Islet of Langerhans (tissue), 1 donor: Measurements from ENCODE around the gene C9orf72.

Experiments
- FAIRE-seq: peaks from one replicate; lab custom pipeline; 2011; peaks lifted over from hg19 to GRCh38; lab: Jason Lieb, UNC

Gene C9orf72

DNA sequence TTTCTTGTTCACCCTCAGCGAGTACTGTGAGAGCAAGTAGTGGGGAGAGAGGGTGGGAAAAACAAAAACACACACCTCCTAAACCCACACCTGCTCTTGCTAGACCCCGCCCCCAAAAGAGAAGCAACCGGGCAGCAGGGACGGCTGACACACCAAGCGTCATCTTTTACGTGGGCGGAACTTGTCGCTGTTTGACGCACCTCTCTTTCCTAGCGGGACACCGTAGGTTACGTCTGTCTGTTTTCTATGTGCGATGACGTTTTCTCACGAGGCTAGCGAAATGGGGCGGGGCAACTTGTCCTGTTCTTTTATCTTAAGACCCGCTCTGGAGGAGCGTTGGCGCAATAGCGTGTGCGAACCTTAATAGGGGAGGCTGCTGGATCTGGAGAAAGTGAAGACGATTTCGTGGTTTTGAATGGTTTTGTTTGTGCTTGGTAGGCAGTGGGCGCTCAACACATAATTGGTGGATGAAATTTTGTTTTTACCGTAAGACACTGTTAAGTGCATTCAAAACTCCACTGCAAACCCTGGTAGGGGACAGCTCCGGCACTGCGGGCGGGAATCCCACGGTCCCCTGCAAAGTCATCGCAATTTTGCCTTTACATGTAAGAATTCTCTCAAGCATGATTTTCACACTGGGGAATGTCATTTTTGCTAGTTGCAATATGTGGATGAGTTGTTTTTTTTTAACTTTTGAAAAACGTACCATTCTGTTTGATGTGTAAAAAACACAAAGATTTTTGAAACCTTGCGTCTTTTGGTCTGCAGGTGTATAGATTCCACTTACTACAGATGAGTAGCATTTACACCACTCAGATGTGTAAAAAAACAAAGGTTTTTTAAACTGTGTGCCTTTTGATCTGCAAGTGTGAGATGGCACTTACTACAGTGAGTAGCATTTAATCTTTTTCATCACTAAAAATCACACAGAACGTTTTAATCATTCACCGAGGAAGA, 631 bp upstream of the C9orf72 start:
- FAIRE-seq = peak; percentile 94

DNA sequence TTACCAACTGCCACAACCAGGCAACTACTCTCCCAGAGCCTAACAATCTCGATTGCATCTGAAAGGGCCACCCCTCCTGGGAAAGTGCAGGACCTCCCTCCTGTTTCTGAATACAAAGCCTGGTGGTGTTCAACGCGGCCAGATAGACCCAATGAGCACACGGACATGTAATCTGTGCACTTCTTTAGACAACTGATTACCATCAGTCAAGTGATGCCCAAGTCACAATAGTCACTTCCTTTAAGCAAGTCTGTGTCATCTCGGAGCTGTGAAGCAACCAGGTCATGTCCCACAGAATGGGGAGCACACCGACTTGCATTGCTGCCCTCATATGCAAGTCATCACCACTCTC, 739 bp downstream of the C9orf72 start:
- FAIRE-seq = no peak

DNA sequence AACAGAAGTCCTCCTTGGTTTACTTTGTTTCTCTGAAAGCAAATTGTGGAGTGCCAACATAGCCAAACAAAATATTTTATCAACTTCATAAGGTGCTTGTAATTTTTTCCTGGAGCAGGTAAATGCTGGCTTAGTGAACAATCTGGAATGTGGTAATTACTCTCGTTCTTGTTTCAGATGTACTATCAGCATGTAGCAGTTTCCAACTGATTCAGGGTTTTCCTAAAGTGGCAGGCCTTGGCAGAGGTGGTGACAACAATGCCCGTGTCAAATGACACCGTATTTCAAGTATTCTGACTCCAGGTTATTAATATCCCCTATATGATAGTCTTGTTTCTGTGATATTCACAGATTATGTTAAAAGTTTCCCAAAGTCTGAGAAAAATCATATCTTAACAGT, 1.2 kb downstream of the C9orf72 start:
- FAIRE-seq = no peak

DNA sequence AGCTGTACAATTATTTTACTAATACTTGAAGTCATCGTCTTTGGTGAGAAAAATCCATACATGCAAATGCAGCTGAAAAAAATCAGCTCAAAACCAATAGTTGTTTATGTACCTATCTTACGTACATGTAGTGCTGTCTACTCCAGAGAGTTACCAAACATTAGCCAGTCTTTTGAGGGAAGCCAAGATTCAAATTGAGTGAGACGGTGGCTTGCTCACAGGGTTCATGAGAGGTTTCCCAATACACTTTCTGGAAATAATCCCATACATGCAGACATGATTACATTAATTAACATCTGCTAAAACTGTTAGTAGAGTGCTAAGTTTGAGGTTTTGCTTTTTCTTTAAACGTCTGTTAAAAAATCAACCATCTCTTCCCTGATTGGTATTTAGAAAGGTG, 2.3 kb downstream of the C9orf72 start:
- no peak for FAIRE-seq

DNA sequence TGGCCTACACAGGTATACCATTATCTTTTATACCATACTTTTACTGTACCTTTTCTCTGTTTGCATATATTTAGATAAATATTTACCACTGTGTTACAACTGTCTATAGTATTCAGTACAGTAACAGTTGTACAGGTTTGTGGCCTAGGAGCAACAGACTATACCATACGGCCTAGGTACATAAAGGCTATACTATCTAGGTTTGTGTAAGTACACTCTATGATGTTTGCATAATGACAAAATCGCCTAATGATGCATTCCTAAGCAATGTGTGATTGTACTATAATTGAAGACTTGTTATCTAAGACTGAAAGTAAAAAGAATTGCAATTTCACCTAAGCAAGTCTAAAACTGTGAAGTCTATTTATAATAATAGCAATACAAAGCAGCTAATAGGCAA, 3.9 kb downstream of the C9orf72 start:
- FAIRE-seq = no peak

DNA sequence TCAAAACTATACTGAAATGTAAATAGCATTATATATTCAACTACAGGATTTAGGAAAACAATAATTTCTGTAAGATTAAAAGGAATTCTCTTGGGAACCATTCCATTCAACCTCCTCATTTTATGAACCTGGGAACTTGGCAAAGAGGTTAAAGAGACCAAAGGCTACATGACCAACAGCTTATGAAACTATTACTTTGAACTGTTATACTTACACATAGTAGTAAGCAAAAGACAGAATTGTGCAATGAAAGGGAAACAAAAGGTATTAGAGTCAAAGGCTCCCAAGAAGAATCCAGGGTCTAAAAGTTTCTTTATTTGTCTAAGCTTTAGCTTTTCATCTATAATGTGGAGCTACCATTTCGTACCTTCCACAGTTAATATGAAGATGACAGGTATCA, 7.2 kb downstream of the C9orf72 start:
- FAIRE-seq = no peak

DNA sequence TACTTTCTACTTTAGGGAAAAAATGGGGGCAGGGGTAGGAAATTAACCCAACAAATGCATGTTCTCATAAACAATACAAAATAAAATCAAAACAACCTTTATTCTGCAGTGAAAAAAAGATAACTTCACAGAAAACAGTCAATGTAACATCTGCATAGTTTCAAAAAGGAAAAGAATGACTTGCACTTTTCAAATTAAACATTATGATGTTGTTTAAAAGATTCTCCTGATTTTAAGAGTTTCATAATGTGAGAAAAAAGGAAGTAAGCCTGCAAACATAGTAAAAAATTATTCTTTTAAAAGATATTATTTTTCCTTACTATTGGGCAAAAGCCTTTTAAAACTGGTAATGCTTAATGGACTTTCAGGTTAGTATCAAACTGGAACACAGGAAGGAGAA, 7.6 kb downstream of the C9orf72 start:
- FAIRE-seq = no peak

DNA sequence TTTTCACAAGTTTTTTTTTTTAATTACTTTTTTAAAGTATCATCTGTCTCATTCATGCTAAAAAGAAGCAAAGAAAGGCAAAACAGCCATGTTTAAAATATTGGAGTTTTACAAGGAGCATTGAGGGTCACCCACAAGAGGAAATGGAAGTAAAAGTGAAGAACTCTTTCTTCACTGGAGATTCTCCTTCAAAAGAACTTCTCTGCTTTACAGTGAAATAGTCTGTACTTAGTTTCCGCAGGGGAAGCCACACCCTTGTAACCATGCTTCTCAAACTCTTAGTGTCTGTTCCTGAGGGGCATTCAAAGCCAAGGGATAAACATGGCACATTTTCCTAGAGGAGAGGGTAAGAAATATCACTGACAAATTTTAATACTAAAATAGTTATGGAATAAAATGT, 8.6 kb downstream of the C9orf72 start:
- FAIRE-seq = no peak

DNA sequence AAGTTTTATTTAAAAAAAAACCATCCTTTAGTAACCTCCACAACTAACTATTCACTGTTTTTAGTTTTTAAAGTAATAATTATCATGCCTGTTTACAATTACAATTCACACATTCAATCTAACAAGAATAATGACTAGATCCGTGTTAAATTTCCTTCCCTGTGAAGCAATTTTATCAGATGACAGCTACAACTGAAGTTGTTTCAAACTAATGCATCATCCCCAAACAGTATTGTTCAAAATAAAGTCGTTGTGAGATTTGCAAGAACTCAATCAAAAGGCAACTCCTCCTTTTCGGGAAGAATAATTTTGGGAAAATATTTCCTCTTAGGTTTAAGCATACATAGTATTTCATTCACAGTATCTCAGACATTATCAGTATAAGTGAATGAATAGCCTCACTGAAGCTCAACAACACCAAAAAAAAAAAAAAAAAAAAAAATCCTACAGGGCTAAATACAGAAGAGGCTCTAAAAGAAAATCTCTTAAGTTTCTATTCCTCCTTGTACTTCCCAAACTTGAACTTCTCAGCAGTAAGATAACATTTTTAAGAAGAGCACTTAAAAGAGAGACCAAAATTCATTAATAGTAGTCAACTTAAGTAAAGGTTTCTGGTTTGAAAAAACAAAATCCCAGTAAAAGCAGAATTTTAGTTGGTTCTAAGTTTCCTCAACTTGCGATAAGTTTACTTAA, 9.4 kb downstream of the C9orf72 start:
- peak; percentile 43 for FAIRE-seq

DNA sequence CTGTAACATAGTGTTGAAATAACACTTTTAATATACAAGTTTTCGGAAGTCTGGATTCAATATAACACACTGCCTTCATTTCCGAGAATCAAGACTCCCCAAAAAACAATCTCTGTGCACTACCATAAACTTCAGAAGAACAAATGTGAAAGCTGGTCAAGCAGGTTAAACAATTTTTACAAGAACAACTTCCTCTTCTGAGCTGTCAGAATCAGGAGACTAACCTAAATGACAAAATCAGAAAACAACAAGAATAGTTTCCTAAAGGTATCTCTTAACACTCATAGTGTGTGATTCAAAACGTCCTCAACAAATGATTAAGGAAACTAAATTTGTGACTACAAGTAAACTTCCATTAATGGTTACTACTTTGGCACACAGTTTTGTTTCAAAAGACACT, 11.6 kb downstream of the C9orf72 start:
- no peak for FAIRE-seq

DNA sequence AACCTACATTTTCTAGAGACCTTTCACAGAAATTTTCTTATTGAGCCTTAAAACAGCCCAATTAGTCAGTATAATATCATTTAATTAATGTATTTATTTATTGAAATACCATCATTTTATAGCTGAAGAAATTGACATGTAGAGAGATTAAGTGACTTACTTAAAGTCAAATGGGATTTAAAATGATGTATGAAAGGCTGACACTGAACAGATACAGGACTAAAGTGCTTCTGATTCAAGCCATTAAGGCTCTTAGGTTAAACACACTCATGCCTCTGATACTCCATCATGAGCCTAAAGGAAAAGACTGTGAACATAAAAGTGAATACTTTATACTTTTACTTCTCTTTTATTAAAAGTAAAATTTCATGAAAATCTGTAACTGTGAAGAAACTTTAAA, 12.8 kb downstream of the C9orf72 start:
- no peak for FAIRE-seq

DNA sequence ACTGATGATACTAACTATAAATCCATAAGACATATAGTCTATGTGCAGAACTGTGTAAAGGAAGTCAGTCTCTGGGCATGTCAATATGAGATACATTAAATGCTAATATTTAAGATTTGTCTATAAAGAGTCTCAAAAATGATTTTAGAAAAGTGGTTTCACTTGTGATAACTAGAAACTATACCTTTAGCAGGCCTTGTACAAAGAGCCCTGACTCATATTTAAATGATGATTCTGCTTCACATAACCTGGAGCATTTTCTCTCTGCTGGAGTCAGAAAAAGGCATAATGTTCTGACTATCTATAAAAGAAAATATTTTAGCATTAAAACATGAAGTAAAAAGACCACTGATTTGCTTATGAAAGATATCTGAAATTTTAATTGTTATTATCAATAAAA, 15.0 kb downstream of the C9orf72 start:
- FAIRE-seq = peak; percentile 74

DNA sequence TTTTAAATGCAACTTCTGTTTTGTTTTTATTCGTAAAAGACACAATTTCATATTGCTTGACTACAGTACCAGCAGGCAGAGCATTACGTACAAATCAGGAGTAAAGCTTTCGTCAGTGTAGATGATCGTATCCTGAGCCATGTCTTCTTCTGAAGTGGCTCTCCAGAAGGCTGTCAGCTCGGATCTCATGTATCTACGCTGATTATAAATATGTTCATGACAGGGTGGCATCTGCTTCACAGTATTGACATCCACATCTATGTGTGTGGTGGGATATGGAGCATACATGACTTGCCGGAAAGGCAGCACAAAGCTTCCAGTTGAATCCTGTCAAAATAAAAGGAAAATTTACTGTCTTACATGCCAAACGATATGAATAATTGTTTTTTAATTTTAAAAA, 16.8 kb downstream of the C9orf72 start:
- no peak for FAIRE-seq

DNA sequence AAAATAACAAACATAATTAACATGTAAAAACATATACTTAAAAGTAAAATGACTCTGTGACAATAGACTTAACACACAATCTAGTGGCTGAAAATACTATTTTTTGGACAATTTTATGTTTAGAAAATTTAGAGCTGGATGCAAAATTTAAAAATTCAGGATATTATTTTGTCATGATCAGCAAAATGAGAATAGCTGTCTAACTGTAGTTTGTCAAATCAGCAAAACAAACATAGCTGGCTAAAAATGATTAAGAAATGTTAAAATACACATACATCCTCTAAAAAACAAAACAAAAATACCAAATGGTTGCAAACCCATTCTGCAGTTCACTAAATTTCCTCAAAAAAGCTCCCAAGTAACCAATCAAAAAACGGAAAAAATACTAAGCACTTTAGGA, 18.6 kb downstream of the C9orf72 start:
- peak; percentile 93 for FAIRE-seq

DNA sequence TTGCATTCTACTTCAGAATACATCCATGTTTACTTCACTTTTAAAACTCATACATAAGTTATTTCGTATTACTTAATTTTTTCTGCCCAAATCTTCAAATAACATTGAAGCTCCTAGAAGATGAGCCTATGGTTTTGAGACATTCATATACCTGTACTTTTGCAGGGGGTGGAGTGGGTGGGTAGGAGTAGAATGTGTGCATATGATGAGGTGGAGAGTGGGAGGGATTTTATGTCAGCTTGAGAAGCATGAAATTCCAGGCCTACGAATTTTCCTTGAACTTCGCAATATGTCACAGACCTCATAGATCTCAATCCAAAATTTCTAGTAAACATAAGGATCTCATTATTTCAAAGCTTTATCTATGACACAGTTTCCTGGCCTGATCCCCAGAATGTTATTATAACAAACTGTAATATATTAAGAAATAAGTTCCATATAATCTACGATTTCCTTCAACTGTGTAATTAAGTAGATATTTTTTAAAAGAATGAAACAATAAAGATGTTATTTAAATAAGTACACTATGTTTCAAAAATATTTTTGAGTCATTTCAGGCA, 24.0 kb downstream of the C9orf72 start:
- FAIRE-seq = no peak

DNA sequence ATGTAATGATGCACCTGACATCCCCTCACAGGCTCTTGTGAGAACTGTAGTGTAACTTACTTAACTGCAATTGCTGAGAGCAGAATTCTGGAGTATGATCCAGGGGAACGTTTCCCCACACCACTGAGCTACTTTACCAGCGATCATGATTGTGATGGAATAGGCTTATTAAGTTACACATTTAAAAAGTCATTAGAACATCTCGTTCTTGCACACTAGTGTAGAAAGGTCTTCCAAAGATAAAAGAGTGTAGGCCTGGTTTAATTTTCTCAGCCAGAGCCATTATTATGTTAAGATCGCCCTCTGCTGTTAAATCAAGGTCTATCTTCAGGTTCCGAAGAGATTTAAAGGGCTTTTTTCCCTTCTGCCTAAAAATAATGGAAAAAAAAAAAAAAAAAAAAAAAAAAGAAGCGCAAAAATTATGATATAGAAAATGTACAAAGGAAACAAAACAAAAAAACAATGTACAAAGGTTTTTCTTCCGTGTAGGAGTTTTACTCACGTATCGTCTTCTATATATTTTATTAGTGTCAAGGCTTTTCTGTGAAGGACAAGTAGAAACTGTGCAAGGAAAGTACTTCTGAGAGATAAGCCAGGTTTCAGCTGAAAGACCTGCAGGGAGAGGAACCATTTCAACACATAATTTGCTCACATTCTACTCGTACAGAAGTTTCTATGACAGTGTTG, 25.1 kb downstream of the C9orf72 start:
- FAIRE-seq = peak; percentile 98

DNA sequence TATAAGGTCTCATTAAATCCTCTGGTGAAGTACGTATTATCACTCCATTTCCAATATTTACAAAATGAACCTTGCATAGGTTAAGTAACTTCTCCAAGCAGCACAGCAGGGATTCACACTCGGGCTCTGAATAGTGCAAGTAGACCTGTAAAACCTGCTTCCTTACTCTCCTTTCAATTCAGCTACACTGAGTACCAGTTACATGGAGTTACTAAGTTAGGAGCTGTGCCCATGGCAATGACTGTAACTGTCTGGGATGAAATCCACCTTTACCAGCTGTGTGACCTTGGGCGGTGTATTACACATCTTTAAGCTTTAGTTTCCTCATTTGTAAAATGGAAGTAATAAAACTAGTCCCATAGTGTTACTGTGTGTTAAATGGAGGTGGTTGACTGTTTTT, 27.8 kb downstream of the C9orf72 start:
- no peak for FAIRE-seq

DNA sequence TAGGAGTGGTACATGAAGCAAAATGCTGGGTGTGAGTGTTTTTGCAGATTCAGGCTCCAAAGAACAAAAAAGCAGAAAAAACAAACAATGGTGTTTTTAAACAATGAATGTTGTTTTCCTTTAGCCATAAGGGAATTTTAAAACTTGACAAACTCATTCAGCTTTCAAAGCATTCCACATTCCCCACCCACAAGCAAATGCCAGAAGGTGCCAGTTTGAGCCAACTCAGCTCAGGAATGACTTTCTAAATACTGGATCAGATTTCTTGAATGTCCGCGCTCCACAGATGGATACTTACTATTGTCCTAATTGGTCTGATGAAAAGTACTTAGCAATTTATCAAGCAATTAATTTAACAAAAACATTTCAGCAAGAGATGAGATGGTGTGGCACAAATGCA, 30.8 kb downstream of the C9orf72 start:
- FAIRE-seq = no peak

DNA sequence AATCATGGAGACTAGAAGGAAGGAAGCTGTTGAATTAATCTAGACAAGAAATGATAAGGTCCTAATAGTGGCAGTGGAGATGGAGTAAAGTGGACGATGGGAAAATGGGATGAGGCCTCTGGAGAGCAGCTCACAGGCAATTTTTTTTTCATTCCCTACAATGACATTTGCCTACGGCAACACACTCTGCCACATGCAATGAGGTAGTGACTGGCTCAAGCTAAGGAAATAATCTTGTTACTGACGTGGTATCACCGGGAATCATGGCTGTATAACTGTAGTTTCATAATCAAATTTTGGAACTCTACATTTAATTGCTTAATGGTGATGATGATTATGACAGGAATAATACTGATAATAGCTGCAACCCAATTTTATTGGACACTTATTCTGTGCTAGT, 31.5 kb downstream of the C9orf72 start:
- no peak for FAIRE-seq

DNA sequence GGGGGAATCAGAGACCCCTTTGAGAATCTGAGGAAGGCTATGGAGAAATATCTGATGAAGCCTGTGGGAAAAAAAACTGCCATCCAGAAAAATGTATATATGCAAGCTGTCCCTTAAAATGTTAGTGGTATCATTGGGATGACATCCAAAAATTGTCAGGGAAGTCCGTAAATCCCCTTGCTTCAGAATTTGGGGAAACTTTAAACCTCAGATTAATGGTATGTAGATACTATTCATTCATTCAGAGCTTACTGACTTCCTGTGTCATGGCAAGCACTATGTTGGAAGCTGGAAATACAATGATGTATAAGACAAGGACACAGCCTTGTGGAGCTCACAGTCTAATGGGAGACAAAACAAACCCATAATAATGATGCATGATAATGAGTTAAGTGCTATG, 32.8 kb downstream of the C9orf72 start:
- no peak for FAIRE-seq

DNA sequence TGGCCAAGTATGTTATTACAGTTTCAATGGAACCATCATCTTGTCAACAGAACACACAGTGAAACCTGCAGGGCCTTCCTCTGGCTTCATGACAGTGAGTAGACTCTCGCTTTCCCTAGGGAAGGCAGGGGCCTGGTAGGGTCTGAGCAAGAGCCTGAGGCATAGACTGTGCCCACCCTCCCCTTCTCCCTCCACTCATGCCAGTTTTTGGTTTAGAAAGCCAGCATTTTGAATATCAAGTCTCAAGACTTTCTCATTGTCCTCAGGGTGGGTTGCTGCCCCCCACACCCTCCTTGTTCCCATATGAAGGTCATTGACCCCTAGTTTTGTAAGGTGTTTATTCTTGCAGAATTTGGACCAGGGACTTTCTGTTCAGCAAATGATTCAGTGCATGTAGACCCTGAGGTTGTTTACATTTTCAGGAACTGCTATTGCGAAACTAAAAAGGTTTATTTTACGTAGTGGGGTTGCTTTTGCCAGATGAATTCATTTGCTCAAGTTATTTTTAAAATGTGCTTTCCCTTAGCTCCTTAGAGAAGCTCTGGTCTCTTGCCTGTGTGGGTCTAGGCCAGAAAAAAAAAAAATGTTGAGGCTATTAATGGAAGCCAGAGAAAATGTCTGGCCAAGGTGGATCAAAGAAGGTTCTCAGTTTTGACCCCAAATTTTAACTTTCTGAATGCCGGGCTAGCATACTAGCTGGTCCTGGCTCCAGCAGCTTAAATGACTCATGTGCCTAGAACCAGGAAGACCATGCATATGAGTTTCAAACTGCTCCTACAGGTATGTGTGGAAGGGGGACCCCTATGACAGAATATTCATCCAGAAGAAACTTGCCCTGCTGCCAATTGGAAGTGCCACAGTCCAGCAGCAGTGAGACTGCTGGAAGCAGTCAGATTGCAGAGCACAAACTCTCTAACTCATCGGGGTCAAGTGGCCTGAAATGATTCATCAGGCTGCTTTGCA, 33.5 kb downstream of the C9orf72 start:
- no peak for FAIRE-seq

DNA sequence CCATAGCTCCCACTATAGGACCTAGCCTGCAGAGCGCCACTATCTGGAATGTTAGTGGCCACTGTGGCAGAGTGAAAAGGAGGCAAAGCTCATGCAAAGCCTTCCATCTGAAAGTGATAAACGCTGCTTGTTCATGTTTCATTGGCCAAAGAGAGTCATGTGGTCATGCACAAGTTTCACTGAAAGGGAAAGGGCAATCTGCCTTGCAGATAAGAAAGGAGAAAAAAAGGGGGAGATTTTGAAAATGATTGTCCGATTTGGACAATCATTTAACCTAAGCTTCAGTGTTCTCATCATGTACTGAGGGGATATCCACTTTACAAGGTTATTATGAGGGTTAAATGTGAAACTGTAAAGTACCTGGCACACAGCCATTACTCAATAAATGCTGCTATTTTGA, 34.6 kb downstream of the C9orf72 start:
- FAIRE-seq = no peak
